Uterus (tissue), 2 donors: ENCODE data around the gene VIM.

ENCODE experiments used
- POLR2A ChIP-seq, 2 donors: fragments of 450-650 bp; IDR thresholded peaks; one replicate each; pipeline ENCODE4 v1.6.1; 2016; ENCODE audit warnings: antibody characterized with exemption in 2 of 2, mild to moderate bottlenecking in 1 of 2, moderate library complexity in 1 of 2
- TF ChIP-seq, protein P1 (sequence below), 4 experiments: fragments of 200-600 bp in 2 of 4; fragments of 450-650 bp in 2 of 4; sonication (generic) in 2 of 4; IDR thresholded peaks; one replicate each; pipeline ENCODE4 v1.5.1; 2016 to 2019; ENCODE audit warnings: antibody characterized with exemption in 4 of 4, mild to moderate bottlenecking in 2 of 4, moderate library complexity in 1 of 4

DNA sequence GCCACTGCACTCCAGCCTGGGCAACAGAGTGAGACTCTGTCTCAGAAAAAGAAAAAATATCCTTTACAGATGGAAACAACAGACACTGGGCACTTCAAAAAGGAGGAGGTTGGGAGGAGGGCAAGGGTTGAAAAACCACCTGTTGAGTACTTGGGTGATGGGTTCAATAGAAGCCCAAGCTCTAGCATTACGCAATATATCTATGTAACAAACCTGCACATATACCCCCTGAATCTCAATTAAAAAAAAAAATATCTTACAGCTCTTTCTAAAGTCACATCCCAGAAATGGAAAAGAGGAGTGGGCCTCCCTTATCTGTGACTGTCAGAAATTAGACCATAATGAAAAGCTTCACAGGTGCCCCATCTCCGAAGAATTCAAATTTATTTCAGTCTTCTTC, 12.1 kb downstream of the VIM start:
- TF ChIP-seq, protein P1, sequence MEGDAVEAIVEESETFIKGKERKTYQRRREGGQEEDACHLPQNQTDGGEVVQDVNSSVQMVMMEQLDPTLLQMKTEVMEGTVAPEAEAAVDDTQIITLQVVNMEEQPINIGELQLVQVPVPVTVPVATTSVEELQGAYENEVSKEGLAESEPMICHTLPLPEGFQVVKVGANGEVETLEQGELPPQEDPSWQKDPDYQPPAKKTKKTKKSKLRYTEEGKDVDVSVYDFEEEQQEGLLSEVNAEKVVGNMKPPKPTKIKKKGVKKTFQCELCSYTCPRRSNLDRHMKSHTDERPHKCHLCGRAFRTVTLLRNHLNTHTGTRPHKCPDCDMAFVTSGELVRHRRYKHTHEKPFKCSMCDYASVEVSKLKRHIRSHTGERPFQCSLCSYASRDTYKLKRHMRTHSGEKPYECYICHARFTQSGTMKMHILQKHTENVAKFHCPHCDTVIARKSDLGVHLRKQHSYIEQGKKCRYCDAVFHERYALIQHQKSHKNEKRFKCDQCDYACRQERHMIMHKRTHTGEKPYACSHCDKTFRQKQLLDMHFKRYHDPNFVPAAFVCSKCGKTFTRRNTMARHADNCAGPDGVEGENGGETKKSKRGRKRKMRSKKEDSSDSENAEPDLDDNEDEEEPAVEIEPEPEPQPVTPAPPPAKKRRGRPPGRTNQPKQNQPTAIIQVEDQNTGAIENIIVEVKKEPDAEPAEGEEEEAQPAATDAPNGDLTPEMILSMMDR (IDR thresholded peaks at IDR 0.05) = no peak
- TF ChIP-seq POLR2A (IDR thresholded peaks at IDR 0.05) = no peak
